ENCODE results near the gene MICAL2.

The MICAL2 gene

DNA sequence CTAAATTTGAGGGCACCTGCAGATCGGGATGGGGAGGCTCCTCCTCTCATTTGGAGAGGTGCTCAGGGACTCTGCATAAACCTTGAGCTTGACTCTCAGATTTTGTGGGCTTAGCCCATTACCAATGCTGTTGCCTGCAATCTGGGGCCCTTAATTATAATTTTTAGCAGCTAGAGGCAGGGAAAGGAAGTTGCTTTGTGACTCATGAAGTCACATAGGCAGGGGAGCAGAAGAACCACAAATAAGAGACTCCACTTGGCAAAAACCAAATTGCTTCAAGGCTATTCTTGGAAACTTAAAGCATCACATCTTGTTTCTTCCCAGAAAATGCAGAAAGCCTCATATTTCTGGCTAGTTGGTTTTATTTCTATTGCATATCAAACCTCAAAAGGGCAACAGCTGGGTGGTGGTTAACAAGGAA is 46.9 kb downstream of the MICAL2 start:
- no peak for DNase-seq

DNA sequence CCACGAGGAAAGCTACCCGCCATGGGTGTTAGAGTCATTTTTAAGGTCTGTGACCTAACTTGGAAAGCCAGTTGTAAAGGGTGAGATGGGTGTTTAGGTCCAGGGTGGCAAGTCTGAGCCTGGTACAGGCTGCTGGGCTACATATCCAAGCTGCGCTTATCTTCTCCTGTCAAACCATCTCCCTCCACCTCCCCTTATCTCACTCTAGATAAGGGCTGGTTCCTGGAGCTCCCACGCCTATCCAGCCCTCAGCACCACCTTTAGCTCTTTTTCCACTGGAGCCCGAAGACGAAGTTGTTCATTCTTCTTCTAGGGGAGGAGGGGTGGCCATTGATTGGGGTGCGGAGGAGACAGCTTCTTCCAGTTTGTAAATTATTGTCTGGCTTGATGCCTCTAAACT is 48.5 kb downstream of the MICAL2 start:
- DNase-seq: no peak

DNA sequence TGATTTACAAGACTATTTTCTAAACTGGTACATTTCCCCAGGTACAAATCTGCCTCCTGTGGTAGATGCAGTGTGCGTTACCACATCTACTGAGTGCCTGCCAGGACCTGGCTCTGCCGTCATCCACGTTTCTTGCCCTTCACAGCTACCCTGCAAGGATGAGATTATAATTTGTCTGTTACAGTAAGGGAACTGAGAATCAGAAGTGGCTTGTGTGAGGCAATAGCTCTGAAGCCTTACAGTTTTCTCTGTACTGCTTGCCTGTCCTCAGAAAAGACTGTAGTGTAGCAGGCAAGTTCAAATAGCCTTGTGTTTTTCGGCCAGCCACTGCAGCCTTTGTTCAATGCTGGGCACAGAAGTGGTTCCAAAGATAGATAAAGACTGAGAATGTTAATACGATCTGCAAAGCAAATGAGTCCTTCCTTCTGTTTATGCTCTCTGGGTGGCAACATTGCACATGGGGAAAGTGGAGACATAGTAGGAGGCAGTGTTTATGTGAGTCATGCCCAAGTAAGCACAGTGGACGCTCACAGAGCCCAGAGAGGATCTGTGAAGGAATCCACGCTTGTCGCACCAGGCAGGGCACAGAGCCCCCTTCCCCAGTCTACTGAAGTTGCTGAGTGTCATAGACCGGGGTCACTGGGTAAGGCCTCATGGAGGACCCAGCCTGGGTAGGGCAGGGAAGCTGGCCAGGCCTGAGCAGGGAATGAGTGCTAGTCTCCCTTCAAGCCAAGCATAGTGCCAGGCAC is 49.1 kb downstream of the MICAL2 start:
- DNase-seq: no peak

DNA sequence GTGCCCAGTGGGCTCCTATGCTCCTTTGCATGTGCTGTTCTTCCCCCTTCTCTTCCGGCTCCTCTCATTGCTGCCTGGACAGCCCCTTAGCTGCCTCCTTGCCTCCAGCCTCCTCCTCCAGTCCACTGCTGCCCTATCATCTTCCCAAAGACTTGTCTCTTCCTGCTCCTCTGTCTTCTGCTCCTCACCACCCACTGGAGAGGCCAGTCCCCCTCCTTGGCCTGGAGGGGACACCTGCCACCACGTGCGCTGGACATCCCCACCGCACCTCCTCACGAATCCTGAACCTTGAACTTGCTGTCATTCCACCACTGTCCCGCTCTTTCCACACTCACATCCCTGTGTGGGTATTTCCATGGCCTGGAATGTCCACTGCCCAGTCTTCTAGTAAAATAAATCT is 49.8 kb downstream of the MICAL2 start:
- DNase-seq: no peak

DNA sequence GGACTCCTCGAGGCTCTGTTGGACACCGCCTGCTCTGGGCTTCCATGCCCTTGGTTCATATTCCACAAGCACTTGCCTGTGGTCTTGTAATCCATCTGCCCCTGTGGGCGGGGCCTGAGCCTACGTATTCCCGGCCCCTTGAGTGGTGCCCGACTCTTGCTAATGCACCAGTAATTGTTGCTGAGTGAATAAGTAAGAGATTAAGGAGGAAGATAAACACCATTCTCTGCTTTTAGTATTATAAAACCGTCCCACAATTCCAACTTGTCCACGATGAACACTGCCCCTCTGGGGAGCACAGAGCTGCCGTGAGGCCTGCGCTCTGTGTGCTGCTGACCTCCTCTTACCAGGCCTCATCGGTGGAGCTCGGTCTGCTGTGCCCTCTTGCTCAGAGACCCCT is 50.3 kb downstream of the MICAL2 start:
- no peak for DNase-seq

DNA sequence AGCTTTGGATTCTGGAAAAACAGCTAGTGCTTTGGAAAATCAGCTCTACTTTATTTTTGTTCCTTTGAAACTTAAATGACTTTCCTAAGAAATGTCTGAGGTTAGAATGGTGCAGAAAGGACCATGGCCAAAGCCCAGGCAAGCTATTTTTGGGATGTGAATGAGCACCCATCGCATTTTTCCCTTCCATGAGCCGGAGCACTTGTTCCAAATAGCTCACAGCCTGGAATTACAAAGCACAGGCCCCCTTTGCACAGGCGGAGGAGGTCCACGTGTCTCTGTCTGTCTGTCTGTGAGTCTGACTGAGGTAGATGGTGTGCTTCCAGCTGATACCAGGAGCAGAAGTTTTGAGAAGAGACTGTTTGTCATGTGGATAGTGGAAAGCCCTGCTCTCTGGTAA is 50.7 kb downstream of the MICAL2 start:
- no peak for DNase-seq

DNA sequence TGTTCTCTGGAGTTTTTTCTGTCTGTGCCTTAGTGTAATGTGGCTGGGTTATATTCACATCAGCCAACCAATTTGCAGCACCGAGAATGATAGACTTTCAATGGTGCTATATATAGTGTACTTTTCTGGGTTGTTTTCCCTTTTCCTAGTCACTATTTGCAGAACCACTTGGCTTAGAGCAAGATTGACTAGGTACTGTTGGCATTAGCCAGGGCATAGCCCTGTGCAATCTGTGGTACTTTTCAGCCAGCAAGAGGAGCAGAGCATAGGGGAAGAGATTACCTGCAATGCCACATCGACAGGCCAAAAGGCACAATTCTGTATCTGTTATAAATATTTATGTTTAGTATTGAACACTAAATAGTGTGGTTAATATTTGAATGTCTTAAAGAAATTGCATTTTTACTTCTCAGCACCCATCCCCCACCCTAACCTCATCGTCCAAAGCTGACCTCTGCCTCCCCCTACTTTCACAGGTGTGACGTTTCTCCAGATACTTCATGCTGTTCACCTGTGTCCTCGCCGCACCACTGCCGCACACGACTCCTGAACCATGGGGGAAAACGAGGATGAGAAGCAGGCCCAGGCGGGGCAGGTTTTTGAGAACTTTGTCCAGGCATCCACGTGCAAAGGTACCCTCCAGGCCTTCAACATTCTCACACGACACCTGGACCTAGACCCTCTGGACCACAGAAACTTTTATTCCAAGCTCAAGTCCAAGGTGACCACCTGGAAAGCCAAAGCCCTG is 51.4 kb downstream of the MICAL2 start:
- DNase-seq: no peak

DNA sequence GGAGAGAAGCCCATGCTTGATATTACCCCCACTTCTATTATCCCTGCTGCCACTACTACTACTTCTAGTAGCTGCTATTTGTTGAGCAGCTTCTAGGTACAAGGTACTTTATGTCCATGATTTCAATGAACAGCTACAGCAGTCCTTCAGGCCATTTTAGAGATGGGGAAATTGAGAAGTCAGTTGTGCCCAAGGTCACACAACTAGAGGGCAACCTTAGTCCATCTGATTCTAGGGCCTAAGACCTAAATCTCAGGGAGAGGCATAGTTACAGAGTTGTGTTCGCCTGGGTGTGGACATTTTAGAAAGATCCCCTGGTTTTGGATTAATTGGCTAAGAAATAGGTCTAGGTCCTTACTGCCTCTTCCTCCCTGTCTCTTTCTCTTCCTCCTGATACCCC is 52.3 kb downstream of the MICAL2 start:
- DNase-seq: no peak

DNA sequence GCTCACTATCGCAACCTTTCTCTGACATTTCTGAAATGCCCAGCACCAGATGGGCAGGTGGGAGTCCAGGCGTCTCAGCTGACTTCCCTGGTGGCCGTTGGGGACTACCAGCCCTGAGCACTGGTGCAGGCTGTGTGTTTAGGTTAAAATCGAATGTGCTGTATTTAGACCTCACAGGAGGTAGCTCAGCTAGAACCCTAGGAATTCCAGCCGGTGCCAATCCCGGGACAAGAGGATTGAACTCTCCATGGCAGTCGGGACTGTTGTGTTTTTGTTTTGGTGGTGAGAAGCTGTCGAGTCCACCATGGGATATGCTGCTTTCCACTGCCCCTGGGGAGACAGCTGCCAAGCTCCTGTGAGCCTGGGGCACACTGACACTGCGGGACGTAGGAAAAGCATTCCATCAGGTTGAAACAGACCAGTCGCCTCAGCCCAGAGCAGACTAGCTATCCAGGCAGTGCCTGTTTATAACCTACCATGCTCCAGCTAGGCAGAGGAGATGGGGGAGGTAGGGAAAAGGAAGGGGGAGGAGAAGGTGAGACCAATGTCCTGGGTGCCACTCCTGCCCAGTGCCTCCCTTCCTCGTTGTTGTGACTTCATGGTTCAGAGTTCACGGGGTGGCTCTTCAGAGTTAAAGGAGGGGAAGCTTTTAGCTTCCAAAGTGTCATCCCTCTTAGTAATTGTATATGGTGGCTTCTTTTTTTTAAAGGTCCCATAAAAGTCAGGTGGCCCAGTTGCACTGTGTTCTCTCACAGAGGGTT is 53.0 kb downstream of the MICAL2 start:
- no peak for DNase-seq

DNA sequence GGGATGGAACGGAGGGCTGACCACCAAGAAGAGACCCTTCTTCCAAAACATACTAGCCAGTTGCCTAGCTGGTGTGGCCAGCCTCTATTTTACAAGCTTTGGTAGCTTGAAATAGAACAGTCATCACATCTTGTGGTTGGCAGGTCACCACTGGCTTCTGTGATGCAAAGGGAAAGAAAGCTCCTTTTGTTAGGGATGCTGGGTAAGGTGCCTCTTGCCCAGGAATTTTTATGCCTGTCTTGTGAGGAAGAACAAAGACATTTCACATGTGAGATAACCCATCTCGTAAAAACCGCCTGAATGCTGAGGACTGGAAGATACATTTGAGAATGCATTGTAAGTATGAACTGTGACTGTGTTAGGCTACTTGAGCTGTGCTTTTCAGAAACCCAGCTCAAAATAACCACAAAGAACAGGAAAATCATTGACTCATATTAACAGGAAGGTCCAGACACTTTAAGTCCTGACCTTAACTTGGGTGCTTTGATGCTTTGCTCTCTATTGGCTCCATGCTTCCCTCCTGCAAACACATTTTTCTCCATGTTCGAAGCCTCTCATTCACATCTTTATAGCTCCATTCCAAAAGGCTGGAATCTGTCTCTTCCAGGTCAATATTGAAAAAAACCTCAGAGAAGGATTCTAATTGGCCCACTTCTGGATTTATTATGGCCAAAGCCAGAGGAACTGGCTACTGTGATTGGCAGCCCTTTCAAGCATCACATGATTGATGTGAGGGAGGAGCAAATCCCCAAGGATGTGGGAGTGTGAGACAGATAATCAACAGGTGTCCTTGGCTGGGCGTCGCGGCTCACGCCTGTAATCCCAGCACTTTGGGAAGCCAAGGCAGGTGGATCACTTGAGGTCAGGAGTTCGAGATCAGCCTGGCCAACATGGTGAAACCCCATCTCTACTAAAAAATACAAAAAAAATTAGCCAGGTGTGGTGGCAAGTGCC is 53.9 kb downstream of the MICAL2 start:
- DNase-seq: no peak

DNA sequence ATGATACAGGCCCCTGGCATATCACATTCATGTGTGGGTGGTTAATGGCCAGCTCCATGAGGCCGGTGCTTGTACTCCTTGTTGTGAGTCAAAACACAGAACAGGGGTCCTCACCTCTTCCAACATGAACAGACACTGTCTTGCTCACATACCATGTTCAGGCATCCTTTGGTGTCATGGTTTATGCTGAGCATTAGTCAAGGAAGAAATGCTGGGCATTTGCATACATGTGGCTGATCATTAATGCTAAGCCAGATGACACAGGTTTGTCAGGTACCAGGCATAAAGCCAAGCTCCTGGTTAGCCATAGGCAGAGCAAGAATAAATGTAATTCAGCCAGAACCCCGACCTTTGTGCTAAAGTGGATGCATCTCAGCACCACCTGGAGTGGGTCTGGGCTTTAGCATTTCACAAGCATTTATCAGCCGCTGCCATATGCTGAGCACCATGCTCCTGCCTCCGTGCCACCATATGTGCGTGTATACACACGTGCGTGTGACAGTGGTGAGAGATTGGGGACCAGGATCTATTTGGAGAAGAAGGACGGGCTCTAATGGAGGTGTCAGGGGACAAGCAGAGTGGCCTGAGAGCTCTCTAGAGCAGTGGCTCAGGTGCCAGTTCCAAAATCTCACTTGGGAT is 55.0 kb downstream of the MICAL2 start:
- DNase-seq: peak; percentile 9

DNA sequence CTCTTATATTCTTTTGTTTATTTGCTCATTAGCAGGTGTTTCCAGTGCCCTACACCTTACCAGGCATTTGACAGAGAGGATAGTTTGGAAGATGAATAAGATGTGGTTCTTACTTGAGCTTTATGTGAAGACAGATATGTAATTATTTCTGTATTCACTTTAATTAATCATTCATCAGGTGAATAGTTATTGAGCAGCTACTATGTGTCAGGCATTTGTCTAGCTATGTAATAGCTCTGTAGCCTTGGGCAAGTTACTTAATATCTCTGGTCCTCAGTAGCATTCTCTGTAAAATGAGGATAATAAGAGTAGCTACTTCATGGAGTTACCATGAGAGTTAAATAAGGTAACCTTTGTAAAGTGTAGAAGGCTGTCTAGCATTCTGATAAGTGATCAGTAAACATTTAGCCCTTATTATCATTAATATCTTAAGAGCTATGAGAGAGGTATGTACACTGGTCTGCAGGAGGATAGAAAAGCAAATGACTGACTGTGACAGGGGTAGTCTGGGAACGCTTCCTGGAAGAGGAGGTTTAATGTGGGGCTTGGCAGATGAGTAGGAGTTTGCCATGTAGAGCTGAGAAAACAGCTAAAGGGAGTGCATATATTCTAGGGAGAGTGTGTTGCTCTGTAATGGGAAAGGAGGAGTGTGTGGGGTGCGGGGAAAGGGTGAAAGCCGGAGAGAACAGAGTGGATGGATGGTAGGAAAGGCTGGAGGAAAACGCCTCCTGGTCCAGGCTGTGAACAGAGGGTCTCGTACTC is 56.1 kb downstream of the MICAL2 start:
- DNase-seq: no peak

DNA sequence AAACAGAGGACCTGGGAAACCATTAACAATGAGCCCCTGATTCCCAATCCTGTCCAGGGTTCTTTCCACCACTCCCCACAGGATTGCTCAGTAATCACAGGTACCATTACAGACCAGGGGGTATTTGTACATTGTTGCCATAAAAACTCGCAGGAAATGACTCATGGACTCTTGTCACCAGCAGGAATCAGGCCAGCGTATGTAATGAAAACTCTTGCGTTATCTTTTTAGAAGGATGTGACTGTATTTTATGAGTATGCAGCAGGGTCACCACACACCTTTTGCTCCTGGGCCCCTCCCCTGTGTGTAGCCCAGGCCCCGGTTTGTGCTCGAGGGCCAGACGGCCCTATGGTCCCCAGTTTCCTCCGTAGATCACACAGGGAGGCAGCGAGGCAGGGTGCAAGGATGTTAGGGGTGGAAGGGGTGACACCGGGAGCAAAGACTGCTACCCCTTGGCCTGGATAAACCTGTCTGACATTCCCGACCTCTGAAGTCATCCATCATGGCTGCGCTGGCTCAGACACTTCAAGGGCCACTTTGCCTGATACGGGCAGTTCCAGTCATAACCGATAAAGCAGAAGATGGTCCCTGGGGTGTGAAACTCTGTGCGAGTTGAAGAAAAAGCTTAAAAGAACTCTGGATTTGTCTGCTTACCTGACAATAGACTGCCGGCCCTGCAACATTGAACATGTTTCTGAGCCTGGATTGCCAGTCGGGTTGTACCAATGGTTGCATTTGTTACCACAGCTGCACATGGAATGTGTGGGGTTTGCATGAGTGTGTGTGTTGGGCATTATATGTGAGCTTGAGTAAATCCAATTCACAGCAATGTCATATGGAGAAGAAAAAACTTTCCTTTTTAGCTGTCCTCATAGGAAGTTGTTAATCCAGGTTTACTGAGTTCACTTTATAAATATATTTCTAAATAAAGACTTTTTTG is 56.9 kb downstream of the MICAL2 start:
- DNase-seq: peak; percentile 39

DNA sequence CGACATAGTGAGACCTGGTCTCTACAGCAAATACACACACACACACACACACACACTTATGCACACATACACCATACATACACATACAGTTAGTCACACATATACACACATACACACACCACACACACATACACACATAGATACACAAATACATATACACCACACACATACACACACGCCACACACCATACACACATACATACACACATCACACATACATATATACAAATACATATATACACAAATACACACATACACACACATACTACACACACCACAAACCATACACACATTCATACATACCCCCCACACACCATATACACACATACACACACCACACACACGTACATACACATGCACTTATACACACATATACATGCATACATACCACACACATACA is 57.7 kb downstream of the MICAL2 start:
- DNase-seq: no peak

DNA sequence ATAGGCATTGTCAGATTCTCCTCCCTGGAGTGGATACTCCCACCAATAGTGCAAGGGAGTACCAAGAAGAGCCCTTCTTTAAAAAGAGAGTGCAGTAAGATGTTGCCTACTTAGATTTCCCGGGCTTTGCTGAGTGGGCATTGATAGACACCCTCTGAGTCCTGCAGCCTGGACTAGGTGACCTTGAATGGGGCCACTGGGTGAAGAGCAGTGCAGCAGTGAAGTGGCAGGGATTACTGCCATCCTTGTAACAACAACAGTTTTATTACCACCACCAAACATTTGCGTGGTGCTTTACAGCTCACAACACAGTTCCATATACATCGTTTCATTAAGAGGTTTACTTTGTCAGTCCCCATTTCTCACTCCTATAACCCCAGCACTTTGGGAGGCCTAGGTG is 59.4 kb downstream of the MICAL2 start:
- DNase-seq: no peak

DNA sequence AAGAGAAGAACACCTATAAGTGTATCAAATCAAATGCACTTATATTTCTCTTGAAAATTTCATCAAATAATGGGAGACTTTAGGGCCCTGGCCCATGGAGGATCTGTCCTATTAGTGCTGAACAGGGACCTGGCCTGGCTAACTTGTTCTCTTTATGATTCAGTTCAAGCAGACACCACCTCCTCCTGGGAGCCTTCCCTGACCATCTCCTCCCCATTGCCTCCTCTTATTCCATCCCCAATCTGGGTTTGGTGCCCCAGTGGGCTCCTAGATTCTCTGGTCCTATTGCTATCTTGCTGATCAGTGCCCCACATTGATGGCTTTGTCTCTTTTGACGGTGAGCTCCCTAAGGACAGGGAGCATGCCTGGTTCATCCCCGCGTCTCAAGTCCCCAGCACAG is 60.1 kb downstream of the MICAL2 start:
- no peak for DNase-seq

DNA sequence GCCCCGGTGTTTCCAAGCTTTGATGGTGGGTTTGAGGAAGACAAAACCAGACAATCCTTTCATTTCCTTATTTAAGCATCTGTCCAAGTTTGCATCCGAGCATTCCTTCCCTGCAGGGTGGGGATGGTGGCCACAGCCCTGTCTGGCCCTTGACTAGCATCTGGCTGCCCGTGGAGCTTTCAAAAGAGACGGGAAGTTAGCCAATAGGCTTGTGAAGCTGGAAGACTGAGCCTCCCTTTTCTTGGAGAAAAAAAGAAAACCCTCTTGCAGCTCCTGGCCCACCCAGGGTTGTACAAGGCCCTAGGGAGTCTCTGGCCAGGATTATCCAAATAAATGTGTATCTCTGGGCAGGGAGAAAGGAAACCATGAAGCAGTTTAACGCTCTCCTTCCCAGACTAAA is 60.6 kb downstream of the MICAL2 start:
- DNase-seq: no peak

DNA sequence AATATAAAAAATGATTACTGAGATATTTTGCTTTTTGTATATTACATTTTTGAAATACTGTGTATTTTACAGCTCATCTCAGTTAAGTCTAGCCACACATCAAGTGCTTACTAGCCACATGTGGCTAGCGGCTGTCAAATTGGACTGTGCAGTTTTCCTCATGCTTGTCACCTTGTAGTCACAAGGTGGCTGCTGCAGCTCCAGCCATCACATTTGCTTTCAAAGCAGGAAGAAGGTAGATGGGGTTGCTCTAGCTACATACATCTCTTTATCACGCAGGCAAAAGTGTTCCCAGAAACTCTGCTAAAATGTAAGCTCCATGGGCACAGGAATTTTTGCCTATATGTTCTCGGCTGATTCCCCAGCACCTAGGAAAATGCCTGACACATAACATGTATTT is 61.5 kb downstream of the MICAL2 start:
- no peak for DNase-seq

DNA sequence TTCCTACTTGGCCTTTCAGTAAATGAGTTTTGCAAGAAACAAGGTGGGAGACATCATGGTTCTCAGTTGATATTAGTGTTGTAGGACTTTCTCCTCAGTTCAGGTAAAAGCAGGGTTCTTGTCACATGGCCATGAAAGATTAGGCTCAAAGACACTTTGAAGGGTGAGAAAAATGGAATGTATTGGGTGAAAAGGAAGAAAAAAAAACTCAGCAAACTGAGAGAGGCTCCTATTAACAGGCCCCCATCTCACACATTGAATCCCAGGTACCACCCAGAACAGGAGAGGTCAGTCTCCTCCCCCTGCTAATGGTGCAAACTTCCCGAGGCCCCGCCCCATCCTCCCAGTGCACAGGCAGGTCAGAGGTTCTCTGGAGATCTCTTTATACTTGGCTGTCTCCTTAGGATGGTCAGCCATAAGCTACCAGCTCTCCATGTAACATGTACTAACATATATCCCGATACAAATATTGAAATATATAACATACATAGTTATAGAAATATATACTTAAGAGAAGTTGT is 62.2 kb downstream of the MICAL2 start:
- DNase-seq: no peak

DNA sequence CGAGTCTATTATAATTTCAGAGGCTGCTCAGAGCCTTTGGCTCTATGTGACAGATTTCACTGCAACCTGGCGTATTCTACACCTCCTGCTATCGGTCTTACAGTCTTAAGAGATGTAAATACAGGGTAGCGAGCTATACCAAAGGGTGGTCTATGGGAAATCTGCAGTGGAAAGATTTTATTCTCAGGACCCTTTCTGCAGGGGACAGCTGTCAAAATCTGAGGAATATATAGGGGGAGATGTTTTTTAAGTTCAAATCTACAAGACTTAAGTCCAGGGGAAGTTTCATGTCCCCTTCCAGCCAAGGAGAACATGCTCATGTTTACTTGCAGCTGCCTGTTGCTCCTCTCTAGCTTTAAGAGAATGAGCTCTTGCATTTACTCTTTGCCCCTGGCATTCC is 62.7 kb downstream of the MICAL2 start:
- no peak for DNase-seq

Measured in NCI-H2029 (cell line).